Measurements from ENCODE around the gene SERPINB6. TPM values are rescaled to one million over a fixed set of nuclear protein-coding genes. Genes with fewer than 3 reads are reported as not detected.

SERPINB6 gene
- 101 and 139 TPM in 2 replicates for total RNA-seq

DNA sequence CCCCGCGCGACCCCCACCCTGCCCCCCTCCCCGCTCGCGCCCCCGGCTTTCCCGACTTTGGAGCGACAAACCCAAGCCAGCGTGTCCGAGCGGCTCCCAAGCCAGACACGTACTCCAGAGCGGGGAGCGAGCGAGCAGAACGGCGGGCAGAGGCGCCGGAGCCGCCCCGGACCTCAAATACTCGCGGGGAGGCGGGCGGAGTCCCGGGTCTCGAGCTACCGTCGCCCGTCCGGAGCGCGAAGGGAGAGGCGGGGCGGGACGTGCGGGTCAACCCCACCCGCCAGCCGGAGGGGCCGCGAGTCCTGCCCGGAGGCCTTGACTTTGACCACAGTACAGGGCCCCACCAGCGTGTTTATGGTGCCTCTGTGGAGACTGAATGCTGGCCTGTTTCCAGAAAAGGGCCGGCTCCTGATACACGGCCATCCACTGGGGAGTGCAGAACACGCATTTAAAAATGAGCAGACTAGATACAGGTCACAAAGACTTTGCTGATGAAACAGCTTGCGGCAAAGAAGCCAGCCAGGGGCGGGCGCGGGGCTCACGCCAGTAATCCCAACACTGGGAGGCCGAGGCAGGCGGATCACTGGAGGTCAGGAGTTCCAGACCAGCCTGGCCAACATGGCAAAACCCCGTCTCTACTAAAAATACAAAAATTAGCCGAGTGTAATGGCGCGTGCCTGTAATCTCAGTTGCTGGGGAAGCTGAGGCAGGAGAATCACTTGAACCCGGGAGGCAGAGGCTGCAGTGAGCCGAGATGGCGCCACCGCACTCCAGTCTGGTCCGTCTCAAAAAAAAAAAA is at the start of gene SERPINB6:
TSS of gene SERPINB6 (minus strand) at position 148 of the 799 bp plus-strand sequence. CDS start 12,235 bp downstream, outside the sequence.
- H3K4me3 ChIP-seq (ENCODE audit: low read depth, low read length): peak within 1 kb of the TSS; percentile 66
- H3K36me3 ChIP-seq (ENCODE audit: control insufficient read depth, insufficient read depth, low read length): no peaks in the 10 kb centered on the region
- no peak for DNase-seq (ENCODE audit: low read depth)
- TF ChIP-seq CTCF (IDR thresholded peaks at IDR 0.05; ENCODE audit: insufficient read depth, low read length, poor library complexity, severe bottlenecking): peak; percentile 6
- H3K27me3 ChIP-seq (ENCODE audit: control insufficient read depth, insufficient read depth, low read length): no peaks in the 10 kb centered on the region

GRCh38 chr6:3019749-3020320 is 48.5 kb upstream of the SERPINB6 start:
- DNase-seq (ENCODE audit: low read depth): no peak
- H3K27me3 ChIP-seq (ENCODE audit: control insufficient read depth, insufficient read depth, low read length): no peaks in the 10 kb centered on the region
- H3K36me3 ChIP-seq (ENCODE audit: control insufficient read depth, insufficient read depth, low read length): no peaks in the 10 kb centered on the region
- no peak for TF ChIP-seq CTCF (IDR thresholded peaks at IDR 0.05; ENCODE audit: insufficient read depth, low read length, poor library complexity, severe bottlenecking)
- no peak overlapping the region for H3K4me3 ChIP-seq (ENCODE audit: low read depth, low read length)

DNA sequence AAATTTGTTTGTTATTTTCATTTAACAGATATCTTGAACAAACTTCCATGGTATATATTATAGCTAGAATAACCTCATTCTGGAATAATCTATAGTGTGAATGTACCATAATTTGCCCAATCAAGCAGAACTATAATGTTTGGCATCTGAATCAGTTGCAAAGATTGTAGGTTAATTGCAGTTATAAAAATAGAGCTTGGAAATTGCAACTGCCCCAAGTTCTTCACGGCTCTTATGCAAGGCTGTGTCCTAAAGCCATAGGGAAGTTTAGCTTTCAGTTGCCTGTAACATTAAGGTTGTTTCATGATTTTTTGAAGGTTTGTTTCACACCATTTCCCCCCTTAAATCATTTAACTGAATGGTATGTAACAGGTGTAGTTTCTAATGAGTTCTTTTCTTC is 47.7 kb upstream of the SERPINB6 start:
- H3K36me3 ChIP-seq (ENCODE audit: control insufficient read depth, insufficient read depth, low read length): no peaks in the 10 kb centered on the region
- no peak for DNase-seq (ENCODE audit: low read depth)
- no peak overlapping the region for H3K4me3 ChIP-seq (ENCODE audit: low read depth, low read length)
- no peak for TF ChIP-seq CTCF (IDR thresholded peaks at IDR 0.05; ENCODE audit: insufficient read depth, low read length, poor library complexity, severe bottlenecking)
- H3K27me3 ChIP-seq (ENCODE audit: control insufficient read depth, insufficient read depth, low read length): no peaks in the 10 kb centered on the region

- no peak for DNase-seq (ENCODE audit: low read depth)
- Histone ChIP-seq H3K4me3 (ENCODE audit: low read depth, low read length) (no peak overlapping the region), H3K27me3 (ENCODE audit: control insufficient read depth, insufficient read depth, low read length) (no peaks in the 10 kb centered on the region), H3K36me3 (ENCODE audit: control insufficient read depth, insufficient read depth, low read length) (peaks cover under 1% of the 10 kb centered on the region)
- TF ChIP-seq CTCF (IDR thresholded peaks at IDR 0.05; ENCODE audit: insufficient read depth, low read length, poor library complexity, severe bottlenecking): no peak
These were observed 45.9 kb upstream of the SERPINB6 start for GRCh38 chr6:3017304-3017703.

- H3K27me3 ChIP-seq (ENCODE audit: control insufficient read depth, insufficient read depth, low read length): no peaks in the 10 kb centered on the region
- no peak for DNase-seq (ENCODE audit: low read depth)
- no peak for TF ChIP-seq CTCF (IDR thresholded peaks at IDR 0.05; ENCODE audit: insufficient read depth, low read length, poor library complexity, severe bottlenecking)
- no peak overlapping the region for H3K4me3 ChIP-seq (ENCODE audit: low read depth, low read length)
- peaks cover 1% of the 10 kb centered on the region for H3K36me3 ChIP-seq (ENCODE audit: control insufficient read depth, insufficient read depth, low read length)
These were observed 45.3 kb upstream of the SERPINB6 start for GRCh38 chr6:3016473-3017280.
